HG03575 (cell line): Measurements from ENCODE around the gene MAP2K1.
"Not testable (repeated sequence)": the region's sequence is repeated elsewhere in the genome, so short reads cannot be mapped to it uniquely, and the experiment has no call there.

ENCODE experiments used
- ATAC-seq: cut with Tn5 transposase; IDR thresholded peaks from one replicate; pipeline ENCODE4 v1.9.1; 2021; ENCODE audit not compliant: unreplicated experiment, insufficient number of reproducible peaks, low FRiP score; ENCODE audit errors: extremely low read depth

MAP2K1 gene

DNA sequence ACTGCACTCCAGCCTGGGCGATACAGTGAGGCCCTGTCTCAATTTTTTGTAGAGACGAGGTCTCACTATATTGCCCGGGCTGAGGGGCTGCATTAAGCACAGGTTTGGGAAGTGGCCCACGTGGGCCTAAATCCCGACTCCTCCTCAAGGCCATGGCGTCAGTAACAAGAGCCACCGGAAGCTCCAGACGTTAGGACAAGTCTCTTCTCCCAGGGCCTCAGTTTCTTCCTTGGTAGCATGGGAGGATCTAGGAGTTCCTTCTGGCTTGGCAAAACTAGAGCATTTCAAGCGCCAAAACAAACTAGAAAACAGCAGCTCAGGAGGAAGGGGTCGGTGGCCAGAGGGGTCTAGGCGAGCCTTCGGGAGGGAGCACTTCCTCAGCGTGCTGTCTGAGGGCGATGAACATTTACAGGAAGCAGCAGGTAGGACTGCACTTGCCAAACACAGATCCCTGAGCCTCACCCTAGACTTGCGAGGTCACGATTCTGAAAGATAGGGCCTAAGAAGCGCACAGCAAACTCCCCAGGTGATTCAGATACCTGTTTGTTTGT lies 110.3 kb downstream of the MAP2K1 start:
- no peak for ATAC-seq

GRCh38 chr15:66497502-66498455 lies 111.1 kb downstream of the MAP2K1 start, which contains the start of gene SNAPC5:
Gene SNAPC5, minus strand, starts transcription at chr15:66497762. Its CDS starts 31 bp downstream, at chr15:66497731.
- peak; percentile 40 for ATAC-seq

DNA sequence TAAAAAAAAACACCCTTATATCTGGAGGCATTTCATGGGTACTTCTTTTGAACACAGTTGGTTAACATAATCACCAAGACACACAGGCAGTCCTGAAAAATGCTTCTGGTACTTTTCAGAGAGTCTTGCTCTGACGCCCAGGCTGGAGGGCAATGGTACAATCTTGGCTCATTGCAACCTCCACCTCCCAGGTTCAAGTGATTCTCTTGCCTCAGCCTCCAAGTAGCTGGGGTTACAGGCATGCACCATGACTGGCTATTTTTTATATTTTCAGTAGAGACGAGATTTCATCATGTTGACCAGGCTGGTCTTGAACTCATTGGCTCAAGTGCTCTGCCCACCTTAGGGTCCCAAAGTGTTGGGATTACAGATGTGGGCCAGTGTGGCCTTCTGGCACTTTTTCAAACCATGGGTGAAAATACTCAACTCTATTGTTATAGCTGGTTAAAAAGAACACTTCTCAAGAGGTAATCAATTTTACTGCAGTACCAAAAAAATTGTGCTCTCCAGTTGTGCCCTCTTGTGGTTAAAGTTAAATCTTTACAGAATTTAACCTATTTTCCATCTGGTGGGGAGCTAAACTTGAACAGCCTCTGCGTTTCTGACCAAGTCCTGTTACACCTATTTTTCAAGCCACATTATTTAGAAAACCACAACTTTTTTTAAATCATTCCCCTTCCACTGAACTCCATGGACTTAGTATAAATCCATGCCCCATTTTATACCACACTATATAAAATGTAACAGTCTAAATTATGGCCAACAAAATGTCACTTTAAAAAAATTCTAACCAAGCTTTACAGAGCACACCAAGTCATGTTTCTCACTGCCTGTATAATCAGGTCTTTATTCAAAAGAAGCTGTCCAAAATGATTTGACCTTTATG lies 112.0 kb downstream of the MAP2K1 start:
- no peak for ATAC-seq

- ATAC-seq, result not testable (repeated sequence)
Measured at GRCh38 chr15:66500346-66500745, 113.6 kb downstream of the MAP2K1 start.

DNA sequence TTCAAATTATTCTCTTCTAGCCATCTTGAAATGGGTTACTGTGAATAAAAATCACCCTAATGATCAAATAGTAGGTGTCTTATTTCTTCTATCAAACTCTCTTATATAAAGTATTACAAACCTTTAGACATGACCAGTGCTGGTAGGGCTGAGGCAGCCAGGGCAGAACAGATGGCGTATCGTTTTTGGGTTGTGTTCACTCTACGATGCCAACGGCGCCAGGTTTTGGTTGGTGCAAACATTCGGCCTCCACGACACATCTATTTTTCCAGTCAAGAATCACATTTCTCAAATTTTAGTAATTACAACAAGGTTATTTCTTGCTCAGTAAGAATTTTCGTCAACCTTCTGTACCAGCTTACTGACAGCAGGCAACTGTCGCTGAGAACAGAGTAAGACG lies 115.8 kb downstream of the MAP2K1 start:
- ATAC-seq, result no peak

DNA sequence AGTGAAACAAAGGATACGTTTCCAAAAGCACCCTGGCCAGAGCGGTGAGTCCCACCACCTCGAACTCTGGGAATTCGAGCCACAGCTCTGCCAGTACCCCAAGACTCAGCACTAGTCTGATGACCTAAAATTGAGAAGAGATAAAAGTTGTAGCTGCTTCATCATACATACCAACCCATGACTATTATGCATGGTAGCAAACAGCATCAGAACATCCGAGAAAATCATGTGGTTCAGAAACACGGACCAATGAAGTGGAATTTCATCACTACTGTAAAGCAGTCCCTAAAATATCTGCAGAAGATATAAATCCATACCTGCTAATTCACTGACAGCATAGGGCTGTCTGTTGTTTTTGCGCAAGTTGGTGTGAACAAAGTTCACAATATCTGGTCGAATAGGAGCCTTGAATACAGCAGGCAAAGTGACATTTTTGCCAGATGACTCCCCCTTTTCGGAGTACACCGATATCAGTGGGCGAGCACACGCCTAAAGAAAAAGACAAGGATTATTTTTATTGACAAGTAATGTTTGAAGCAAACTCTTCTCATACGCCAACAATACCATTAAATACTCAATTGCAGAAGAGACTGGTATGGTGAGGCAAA lies 116.4 kb downstream of the MAP2K1 start:
- ATAC-seq, result not testable (repeated sequence)

DNA sequence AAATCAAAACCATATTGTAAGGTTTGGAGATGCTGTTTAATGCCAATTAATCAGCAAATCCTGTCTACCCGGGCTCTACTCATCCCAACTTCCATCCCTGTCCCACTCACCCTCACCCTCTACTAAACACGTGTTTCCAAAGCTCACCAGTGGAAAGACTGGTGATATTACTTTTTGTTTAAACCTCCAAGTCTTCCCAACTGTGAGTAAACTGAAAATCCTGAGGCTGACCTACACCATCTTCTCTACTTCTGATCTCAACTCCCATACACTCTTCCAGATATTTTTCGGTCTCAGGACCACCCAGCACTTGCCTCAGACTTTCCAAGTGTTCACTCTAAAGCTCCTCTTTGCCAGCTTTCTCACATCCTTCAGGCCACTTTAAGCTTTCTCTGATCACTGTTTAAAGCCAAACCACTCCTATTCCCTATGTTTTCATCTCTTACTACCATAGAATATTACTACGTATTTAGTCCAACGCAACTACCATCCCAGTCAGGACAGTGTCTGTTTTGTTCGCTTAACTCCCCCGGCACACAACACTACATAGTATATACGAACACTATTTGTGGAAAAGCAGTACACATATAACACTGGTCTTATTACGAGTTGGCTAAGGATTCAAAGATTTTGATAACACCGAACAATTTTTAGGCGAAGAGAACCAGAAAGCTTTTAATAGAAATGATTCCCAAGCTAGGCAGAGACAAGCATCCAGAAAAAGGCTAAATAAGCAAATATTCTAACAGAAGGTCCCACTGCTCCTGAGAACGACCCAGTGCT lies 117.3 kb downstream of the MAP2K1 start:
- no peak for ATAC-seq

- peak; percentile 47 for ATAC-seq
Measured at GRCh38 chr15:66504563-66505429, 118.1 kb downstream of the MAP2K1 start, which contains the start of the genes RPL4 and ZWILCH. Gene RPL4, minus strand, starts transcription at chr15:66504855. Its CDS starts 65 bp downstream, at chr15:66504790. Gene ZWILCH, plus strand, starts transcription at chr15:66505326. Its CDS starts 13 bp downstream, at chr15:66505339.

- ATAC-seq, result peak; percentile 9
Measured at GRCh38 chr15:66505430-66505811, 118.7 kb downstream of the MAP2K1 start.

GRCh38 chr15:66505818-66506217 lies 119.1 kb downstream of the MAP2K1 start:
- no peak for ATAC-seq

GRCh38 chr15:66508293-66508883 lies 121.7 kb downstream of the MAP2K1 start:
- ATAC-seq, result no peak

DNA sequence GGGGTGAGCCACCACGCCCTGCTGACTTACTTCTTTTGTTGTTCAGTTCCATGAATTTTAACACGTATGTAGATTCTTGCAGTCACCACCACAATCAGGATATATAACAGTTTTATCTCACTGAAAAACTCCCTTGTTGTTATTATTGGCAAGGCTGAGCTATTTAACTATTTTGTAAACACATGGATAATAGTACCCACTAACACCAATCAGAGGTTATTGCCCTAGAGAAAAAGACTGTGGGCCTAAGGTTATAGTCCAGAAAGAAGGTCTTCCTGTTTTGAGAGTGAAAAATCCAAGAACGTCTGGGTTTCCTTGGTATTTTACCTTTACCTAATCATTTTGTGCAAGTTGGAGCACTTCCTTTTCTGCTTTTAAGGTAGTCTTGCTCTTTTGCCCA lies 127.9 kb downstream of the MAP2K1 start:
- no peak for ATAC-seq

- ATAC-seq, result no peak
Measured at GRCh38 chr15:66515901-66516322, 129.2 kb downstream of the MAP2K1 start.

GRCh38 chr15:66523926-66524325 lies 137.2 kb downstream of the MAP2K1 start:
- no peak for ATAC-seq

DNA sequence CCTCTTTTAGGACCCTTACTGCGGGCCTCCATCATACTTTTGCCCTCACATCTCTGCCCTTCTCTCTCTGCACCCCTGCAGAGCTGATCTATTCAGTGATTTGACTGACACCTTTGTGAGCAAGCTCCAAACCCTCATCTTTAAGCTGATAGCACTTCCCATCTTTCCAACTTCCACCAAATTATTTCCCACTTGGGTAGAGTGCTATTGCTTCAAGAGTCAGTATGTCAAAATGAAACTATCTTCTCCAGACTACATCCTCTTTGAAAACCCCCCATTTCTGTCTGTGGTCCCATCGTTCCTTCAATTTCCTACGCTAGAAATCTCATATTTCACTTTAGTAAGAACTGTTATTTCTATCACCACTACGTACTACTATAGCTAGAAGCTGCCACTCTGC lies 138.1 kb downstream of the MAP2K1 start:
- no peak for ATAC-seq

- ATAC-seq, result no peak
Measured at GRCh38 chr15:66535056-66535455, 148.3 kb downstream of the MAP2K1 start.
